H1 (cell line): Measurements from ENCODE around the gene VPS41. TPM values are rescaled to one million over a fixed set of nuclear protein-coding genes. Genes with fewer than 3 reads are reported as not detected.

Experiments
- CTCF ChIA-PET: fragments of 300-600 bp; sonication (Branson Sonifier 250); formaldehyde crosslinking; loops from one replicate; lab custom pipeline; 2021; ENCODE audit not compliant: partially characterized antibody; lab: Charles Lee
- POLR2A ChIA-PET: fragments of 300-600 bp; sonication (Branson Sonifier 250); formaldehyde crosslinking; loops from one replicate; lab custom pipeline; 2021; ENCODE audit warnings: inconsistent platforms; ENCODE audit not compliant: partially characterized antibody; lab: Charles Lee
- DNase-seq, 2 experiments: peaks; one replicate each; pipeline versions ENCODE4 v3.0.0 to v3.0.0-alpha.2; 2010 to 2022; ENCODE audit warnings: low spot score in 2 of 2, low read depth in 1 of 2, mixed read lengths in 1 of 2
- FAIRE-seq: peaks from 2 replicates; lab custom pipeline; 2011; peaks lifted over from hg19 to GRCh38; lab: Jason Lieb, UNC
- H2AFZ ChIP-seq: 2 replicates; pipeline ENCODE4 v1.8.1; 2012; ENCODE audit warnings: low read length, inconsistent platforms
- H2AK5ac ChIP-seq: 2 replicates; pipeline ENCODE4 v1.6.1; 2013; ENCODE audit warnings: low read depth, low read length
- H2BK120ac ChIP-seq: replicated peaks from 2 replicates; pipeline ENCODE3; 2013; ENCODE audit warnings: low read depth, low read length, inconsistent platforms
- H2BK12ac ChIP-seq: 2 replicates; pipeline ENCODE4 v1.6.1; 2013; ENCODE audit warnings: low read depth, low read length
- H2BK15ac ChIP-seq: 2 replicates; pipeline ENCODE4 v1.6.1; 2013; ENCODE audit warnings: low read length
- H2BK20ac ChIP-seq: 2 replicates; pipeline ENCODE4 v1.6.1; 2013; ENCODE audit warnings: low read length
- H2BK5ac ChIP-seq: 2 replicates; pipeline ENCODE4 v1.6.1; 2013; ENCODE audit warnings: low read depth, low read length
- H3K14ac ChIP-seq: 2 replicates; pipeline ENCODE4 v1.6.1; 2013; ENCODE audit warnings: inconsistent platforms; ENCODE audit not compliant: insufficient read length
- H3K18ac ChIP-seq: 2 replicates; pipeline ENCODE4 v1.6.1; 2013; ENCODE audit warnings: low read length; ENCODE audit errors: extremely low read depth
- H3K23ac ChIP-seq: 2 replicates; pipeline ENCODE4 v1.6.1; 2013; ENCODE audit warnings: inconsistent platforms; ENCODE audit not compliant: insufficient read length
- H3K23me2 ChIP-seq: 2 replicates; pipeline ENCODE4 v1.6.1; 2013; ENCODE audit warnings: low read depth, low read length
- H3K27ac ChIP-seq: 2 replicates; pipeline ENCODE4 v1.6.1; 2011; ENCODE audit warnings: low read depth, low read length, inconsistent platforms
- H3K27me3 ChIP-seq, 4 experiments: replicated peaks in 1 of 4; 1 replicate in 1 of 4; 2 replicates in 3 of 4; pipeline versions ENCODE4 v1.6.1 to v1.8.1; 2011 to 2013; ENCODE audit warnings: low read length in 3 of 4, mild to moderate bottlenecking in 3 of 4, inconsistent platforms in 2 of 4, mixed read lengths in 2 of 4, moderate library complexity in 1 of 4; ENCODE audit not compliant: control insufficient read depth in 3 of 4, insufficient read depth in 3 of 4; ENCODE audit errors: extremely low read depth in 1 of 4
- H3K36me3 ChIP-seq, 4 experiments: 2 replicates each; pipeline versions ENCODE4 v1.6.1 to v1.8.1; 2011 to 2013; ENCODE audit warnings: mild to moderate bottlenecking in 4 of 4, low read length in 3 of 4, moderate library complexity in 2 of 4, control low read depth in 1 of 4, inconsistent platforms in 1 of 4; ENCODE audit not compliant: insufficient read depth in 4 of 4, control insufficient read depth in 2 of 4
- H3K4ac ChIP-seq: replicated peaks from 2 replicates; pipeline ENCODE3; 2013; ENCODE audit warnings: low read length, low read depth, mixed read lengths, inconsistent platforms; ENCODE audit not compliant: insufficient read length
- H3K4me1 ChIP-seq, 4 experiments: replicated peaks in 1 of 4; 1 replicate in 1 of 4; 2 replicates in 3 of 4; pipeline versions ENCODE4 v1.6.1 to v1.8.1; 2011 to 2013; ENCODE audit warnings: low read length in 3 of 4, inconsistent platforms in 2 of 4, mixed read lengths in 1 of 4; ENCODE audit not compliant: insufficient read depth in 4 of 4, control insufficient read depth in 3 of 4
- H3K4me2 ChIP-seq, 2 experiments: 2 replicates each; pipeline versions ENCODE4 v1.6.1 to v1.8.1; 2011 to 2013; ENCODE audit warnings: low read depth in 2 of 2, low read length in 2 of 2, control low read depth in 1 of 2, inconsistent platforms in 1 of 2, mild to moderate bottlenecking in 1 of 2; ENCODE audit not compliant: insufficient read depth in 1 of 2
- H3K4me3 ChIP-seq, 4 experiments: fragments of 200-600, 300-600 bp in 1 of 4; sonication (generic), shearing (Covaris generic), sonication (Bioruptor Twin) in 1 of 4; 2 replicates each; pipeline versions ENCODE4 v1.5.1 to v1.8.1; 2011 to 2016; ENCODE audit warnings: low read length in 4 of 4, low read depth in 3 of 4, control low read depth in 2 of 4, inconsistent platforms in 2 of 4, mild to moderate bottlenecking in 2 of 4, mixed read lengths in 1 of 4, moderate library complexity in 1 of 4; ENCODE audit not compliant: insufficient read depth in 2 of 4; ENCODE audit errors: extremely low read depth in 1 of 4
- H3K56ac ChIP-seq: replicated peaks from 2 replicates; pipeline ENCODE3; 2013; ENCODE audit warnings: low read depth, mild to moderate bottlenecking, mixed read lengths, low read length, inconsistent platforms; ENCODE audit not compliant: insufficient read length
- H3K79me1 ChIP-seq: 2 replicates; pipeline ENCODE4 v1.6.1; 2013; ENCODE audit warnings: low read depth, low read length, control low read depth
- H3K79me2 ChIP-seq, 2 experiments: 2 replicates each; pipeline versions ENCODE4 v1.6.1 to v1.8.1; 2012 to 2013; ENCODE audit warnings: low read length in 2 of 2, mild to moderate bottlenecking in 2 of 2, inconsistent platforms in 1 of 2; ENCODE audit not compliant: insufficient read depth in 2 of 2, control insufficient read depth in 1 of 2
- H3K9ac ChIP-seq, 4 experiments: replicated peaks in 1 of 4; 1 replicate in 1 of 4; 2 replicates in 3 of 4; pipeline versions ENCODE4 v1.6.1 to v1.8.1; 2011 to 2013; ENCODE audit warnings: low read depth in 3 of 4, low read length in 3 of 4, control low read depth in 2 of 4, mild to moderate bottlenecking in 2 of 4, moderate library complexity in 2 of 4, inconsistent platforms in 1 of 4; ENCODE audit errors: extremely low read depth in 1 of 4
- H3K9me3 ChIP-seq, 2 experiments: 2 replicates each; pipeline versions ENCODE4 v1.6.1 to v1.8.1; 2012 to 2013; ENCODE audit warnings: mild to moderate bottlenecking in 2 of 2, moderate library complexity in 2 of 2, control low read depth in 1 of 2, inconsistent platforms in 1 of 2, low read depth in 1 of 2, low read length in 1 of 2, mixed read lengths in 1 of 2; ENCODE audit not compliant: insufficient read depth in 2 of 2
- H4K20me1 ChIP-seq, 2 experiments: replicated peaks in 1 of 2; 2 replicates each; pipeline versions ENCODE3 to v1.8.1; 2011 to 2013; ENCODE audit warnings: inconsistent platforms in 2 of 2, low read length in 2 of 2, mild to moderate bottlenecking in 1 of 2; ENCODE audit not compliant: insufficient read depth in 2 of 2, control insufficient read depth in 1 of 2
- H4K5ac ChIP-seq: 2 replicates; pipeline ENCODE4 v1.6.1; 2013; ENCODE audit warnings: low read length, low read depth, mixed read lengths, inconsistent platforms; ENCODE audit not compliant: insufficient read length
- H4K8ac ChIP-seq: 2 replicates; pipeline ENCODE4 v1.8.0; 2013; ENCODE audit warnings: mild to moderate bottlenecking, moderate library complexity, low read length, inconsistent platforms; ENCODE audit not compliant: insufficient read depth; ENCODE audit errors: extremely low read depth
- H4K91ac ChIP-seq: replicated peaks from 2 replicates; pipeline ENCODE3; 2013; ENCODE audit warnings: low read length, mixed read lengths, inconsistent platforms; ENCODE audit not compliant: insufficient read length
- ASH2L ChIP-seq: fragments of 200-600, 300-600 bp; sonication (generic); IDR thresholded peaks from one replicate; pipeline ENCODE4 v1.7.1; 2017; ENCODE audit warnings: low read length
- CEBPB ChIP-seq: IDR thresholded peaks from 2 replicates; pipeline ENCODE4 v1.6.1; 2012; ENCODE audit warnings: low read depth, low read length
- CHD1 ChIP-seq: IDR thresholded peaks from 2 replicates; pipeline ENCODE4 v1.6.1; 2012; ENCODE audit warnings: low read depth, low read length, improper control_type of control experiment
- CTBP2 ChIP-seq: IDR thresholded peaks from 2 replicates; pipeline ENCODE4 v1.7.0; 2011; ENCODE audit warnings: borderline replicate concordance, mild to moderate bottlenecking, moderate library complexity, mixed read lengths, low read length; ENCODE audit not compliant: insufficient read depth, insufficient read length
- MAFK ChIP-seq: IDR thresholded peaks from 2 replicates; pipeline ENCODE4 v1.6.1; 2012; ENCODE audit warnings: low read depth, mild to moderate bottlenecking, improper control_type of control experiment, low read length
- RXRA ChIP-seq: IDR thresholded peaks from 2 replicates; pipeline ENCODE4 v1.6.1; 2011; ENCODE audit warnings: low read depth, mild to moderate bottlenecking, low read length, moderate library complexity; ENCODE audit not compliant: insufficient read depth
- WGBS, 2 experiments: shearing (Covaris generic) in 1 of 2; methylation state at CpG; one replicate each; pipeline versions ENCODE4 v1.1.6 to v1.1.7; 2013 to 2015; ENCODE audit warnings: low lambda C conversion rate in 2 of 2, mixed read lengths in 2 of 2, inconsistent platforms in 1 of 2, low coverage in 1 of 2, missing lambda C conversion rate in 1 of 2; ENCODE audit not compliant: insufficient replicate concordance in 2 of 2, insufficient coverage in 1 of 2, insufficient read length in 1 of 2; ENCODE audit errors: extremely low coverage in 1 of 2, missing lambda C conversion rate in 1 of 2; 5-methylcytosine and 5-hydroxymethylcytosine counted together
- polyA plus RNA-seq, 7 experiments: library from polyadenylated mRNA; depleted of rRNA in 3 of 7; stranded (reverse) in 5 of 7; unstranded in 2 of 7; fragments of >200 nt in 5 of 7; fragments of 200-250 nt in 2 of 7; gene quantifications; 1 replicate in 5 of 7; 2 replicates in 1 of 7; 4 replicates in 1 of 7; pipeline versions ENCODE4 v1.2.1 to v1.2.3, GENCODE V29; 2011 to 2013; ENCODE audit warnings: missing spikeins in 2 of 7, mixed read lengths in 2 of 7
- total RNA-seq: library from RNA; stranded (reverse); fragmentation: NEBNext Ultra II Directional; extraction: Animal tissue kit (Norgen Biotek cat#: 25700); gene quantifications from 2 replicates; pipeline ENCODE4 v1.2.1, GENCODE V29; 2021

The VPS41 gene
- total and polyA plus RNA-seq, 2 of the 8 experiments (the other 6 are each of a cell fraction or from before 2014, with no cell fraction given), result 10.7 to 63.3 TPM

GRCh38 chr7:38678698-38679054, 230.3 kb downstream of the VPS41 start:
- H3K23ac ChIP-seq, result no peak overlapping the region
- no peaks in the 10 kb centered on the region for H4K20me1 ChIP-seq
- peaks cover 0 to 3% (median 0%) of the 10 kb centered on the region in 4 experiments; a peak in 1 of 7 replicates for H3K4me1 ChIP-seq
- DNase-seq (no peak), FAIRE-seq (no peak)
- H3K4ac ChIP-seq, result peak overlapping the region; percentile 39
- no peak overlapping the region for H4K5ac ChIP-seq
- no peak overlapping the region for H3K9ac ChIP-seq
- ChIA-PET CTCF (interaction anchor here (0.9 to 3.1 kb wide), 10 partner anchors 9 to 268 kb away, joined by 3 to 8 read pairs (median 3); no protein-coding TSS in a partner anchor), POLR2A (no interaction called here)
- no peak overlapping the region for H3K56ac ChIP-seq
- H3K4me2 ChIP-seq, result no peak overlapping the region
- H3K9me3 ChIP-seq, result no peaks in the 10 kb centered on the region
- no peak overlapping the region for H2AK5ac ChIP-seq
- no peaks in the 10 kb centered on the region for H3K27me3 ChIP-seq
- no peak overlapping the region for H2BK15ac ChIP-seq
- H3K4me3 ChIP-seq, result no peak overlapping the region
- no peaks in the 10 kb centered on the region for H3K23me2 ChIP-seq
- H3K36me3 ChIP-seq, result no peaks in the 10 kb centered on the region
- H3K79me2 ChIP-seq, result no peaks in the 10 kb centered on the region
- no peak overlapping the region for H4K91ac ChIP-seq
- no peak overlapping the region for H2BK12ac ChIP-seq
- TF ChIP-seq CEBPB (no peak), MAFK (no peak), ASH2L (no peak), CHD1 (no peak), RXRA (no peak), CTBP2 (no peak)
- no peaks in the 10 kb centered on the region for H3K79me1 ChIP-seq
- H3K18ac ChIP-seq, result no peak overlapping the region
- H3K14ac ChIP-seq, result no peak overlapping the region
- no peak overlapping the region for H2BK5ac ChIP-seq
- no peak overlapping the region for H3K27ac ChIP-seq
- H2BK120ac ChIP-seq, result no peak overlapping the region
- H4K8ac ChIP-seq, result peak overlapping the region; percentile 8; the same call in 1 of the 2 replicates
- WGBS, 2 experiments, result 100% methylated on average over 1 of the region's 1 CpG; no CpG with 5 or more reads in 1 of the 2 experiments
- no peak overlapping the region for H2AFZ ChIP-seq
- H2BK20ac ChIP-seq, result no peak overlapping the region
